NCI-H345 (cell line): ENCODE measurements around the gene ATAD5.
A peak's percentile ranks its signal among the peaks of the same experiment; 100 is the strongest.
"Not testable (repeated sequence)": the region's sequence is repeated elsewhere in the genome, so short reads cannot be mapped to it uniquely, and the experiment has no call there.

Source experiments
- DNase-seq: peaks from one replicate; lab custom pipeline; 2025; lab: John Stamatoyannopoulos, UW

Gene ATAD5, protein sequence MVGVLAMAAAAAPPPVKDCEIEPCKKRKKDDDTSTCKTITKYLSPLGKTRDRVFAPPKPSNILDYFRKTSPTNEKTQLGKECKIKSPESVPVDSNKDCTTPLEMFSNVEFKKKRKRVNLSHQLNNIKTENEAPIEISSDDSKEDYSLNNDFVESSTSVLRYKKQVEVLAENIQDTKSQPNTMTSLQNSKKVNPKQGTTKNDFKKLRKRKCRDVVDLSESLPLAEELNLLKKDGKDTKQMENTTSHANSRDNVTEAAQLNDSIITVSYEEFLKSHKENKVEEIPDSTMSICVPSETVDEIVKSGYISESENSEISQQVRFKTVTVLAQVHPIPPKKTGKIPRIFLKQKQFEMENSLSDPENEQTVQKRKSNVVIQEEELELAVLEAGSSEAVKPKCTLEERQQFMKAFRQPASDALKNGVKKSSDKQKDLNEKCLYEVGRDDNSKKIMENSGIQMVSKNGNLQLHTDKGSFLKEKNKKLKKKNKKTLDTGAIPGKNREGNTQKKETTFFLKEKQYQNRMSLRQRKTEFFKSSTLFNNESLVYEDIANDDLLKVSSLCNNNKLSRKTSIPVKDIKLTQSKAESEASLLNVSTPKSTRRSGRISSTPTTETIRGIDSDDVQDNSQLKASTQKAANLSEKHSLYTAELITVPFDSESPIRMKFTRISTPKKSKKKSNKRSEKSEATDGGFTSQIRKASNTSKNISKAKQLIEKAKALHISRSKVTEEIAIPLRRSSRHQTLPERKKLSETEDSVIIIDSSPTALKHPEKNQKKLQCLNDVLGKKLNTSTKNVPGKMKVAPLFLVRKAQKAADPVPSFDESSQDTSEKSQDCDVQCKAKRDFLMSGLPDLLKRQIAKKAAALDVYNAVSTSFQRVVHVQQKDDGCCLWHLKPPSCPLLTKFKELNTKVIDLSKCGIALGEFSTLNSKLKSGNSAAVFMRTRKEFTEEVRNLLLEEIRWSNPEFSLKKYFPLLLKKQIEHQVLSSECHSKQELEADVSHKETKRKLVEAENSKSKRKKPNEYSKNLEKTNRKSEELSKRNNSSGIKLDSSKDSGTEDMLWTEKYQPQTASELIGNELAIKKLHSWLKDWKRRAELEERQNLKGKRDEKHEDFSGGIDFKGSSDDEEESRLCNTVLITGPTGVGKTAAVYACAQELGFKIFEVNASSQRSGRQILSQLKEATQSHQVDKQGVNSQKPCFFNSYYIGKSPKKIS (N-terminal part only)

GRCh38 chr17:30831663-30832437 is at the start of gene ATAD5:
ATAD5 (plus strand) TSS chr17:30831966; CDS start chr17:30832348, 382 bp downstream.
- DNase-seq = peak; percentile 95

GRCh38 chr17:30782206-30782605 is 49.6 kb upstream of the ATAD5 start:
- no peak for DNase-seq

- no peak for DNase-seq
Observed at GRCh38 chr17:30788918-30789317, 42.8 kb upstream of the ATAD5 start.

GRCh38 chr17:30790279-30790678 is 41.5 kb upstream of the ATAD5 start:
- no peak for DNase-seq

GRCh38 chr17:30793282-30793977 is 38.3 kb upstream of the ATAD5 start:
- no peak for DNase-seq

DNA sequence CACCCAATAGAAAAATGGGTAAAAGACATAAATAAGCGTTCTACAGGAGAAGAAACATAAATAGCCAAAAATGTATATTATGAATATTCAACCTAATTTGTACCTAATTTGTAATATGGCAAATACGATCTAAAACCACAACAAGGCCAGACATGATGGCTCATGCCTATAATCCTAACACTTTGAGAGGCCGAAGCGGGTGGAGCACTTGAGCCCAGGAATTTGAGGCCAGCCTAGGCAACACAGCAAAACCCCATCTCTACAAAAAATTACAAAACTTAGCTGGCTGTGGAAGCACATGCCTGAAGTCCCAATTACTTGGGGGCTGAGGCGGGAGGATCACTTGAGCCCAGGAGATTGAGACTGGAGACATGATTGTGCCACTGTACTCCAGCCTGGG is 37.4 kb upstream of the ATAD5 start:
- DNase-seq = no peak

DNA sequence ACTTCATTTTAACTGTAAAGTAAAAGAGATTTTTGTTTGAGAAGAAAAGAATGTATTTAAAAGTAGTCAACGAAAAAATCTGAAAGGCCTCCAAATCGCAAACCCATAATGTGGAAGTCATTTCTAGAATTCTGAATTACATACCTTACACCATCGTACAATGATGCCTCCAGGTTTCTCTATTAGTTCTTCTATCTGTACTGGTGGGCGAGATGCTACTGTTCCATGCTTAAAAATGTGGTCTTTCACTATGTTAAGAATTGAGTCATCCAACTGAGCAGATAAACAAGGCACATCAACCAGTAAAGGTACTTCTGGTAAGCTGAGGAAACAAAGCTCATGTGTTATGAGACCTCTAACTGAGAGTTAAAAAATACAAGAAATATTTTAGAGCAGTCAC is 35.8 kb upstream of the ATAD5 start:
- no peak for DNase-seq

DNA sequence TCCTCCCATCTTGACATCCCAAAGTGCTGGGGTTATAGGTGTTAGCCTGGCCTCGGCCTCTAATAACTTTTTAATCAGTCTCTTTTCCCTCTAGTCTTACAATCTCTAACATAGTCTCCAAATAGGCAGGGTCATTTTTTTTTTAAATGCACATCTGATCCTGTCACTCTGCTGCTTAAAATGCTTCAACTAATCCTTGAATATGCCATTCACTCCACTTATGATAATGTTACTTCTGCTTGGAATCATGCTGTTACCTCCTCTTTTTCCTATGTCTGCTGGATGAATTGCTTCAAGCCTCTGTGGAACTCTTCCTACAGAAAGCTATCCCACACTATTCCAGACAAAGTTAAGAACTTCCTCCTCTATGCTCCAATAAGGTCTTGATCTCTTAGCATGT is 30.1 kb upstream of the ATAD5 start:
- DNase-seq = no peak

- DNase-seq = no peak
Observed at GRCh38 chr17:30805944-30806456, 25.8 kb upstream of the ATAD5 start.

GRCh38 chr17:30807896-30808295 is 23.9 kb upstream of the ATAD5 start:
- DNase-seq = no peak

DNA sequence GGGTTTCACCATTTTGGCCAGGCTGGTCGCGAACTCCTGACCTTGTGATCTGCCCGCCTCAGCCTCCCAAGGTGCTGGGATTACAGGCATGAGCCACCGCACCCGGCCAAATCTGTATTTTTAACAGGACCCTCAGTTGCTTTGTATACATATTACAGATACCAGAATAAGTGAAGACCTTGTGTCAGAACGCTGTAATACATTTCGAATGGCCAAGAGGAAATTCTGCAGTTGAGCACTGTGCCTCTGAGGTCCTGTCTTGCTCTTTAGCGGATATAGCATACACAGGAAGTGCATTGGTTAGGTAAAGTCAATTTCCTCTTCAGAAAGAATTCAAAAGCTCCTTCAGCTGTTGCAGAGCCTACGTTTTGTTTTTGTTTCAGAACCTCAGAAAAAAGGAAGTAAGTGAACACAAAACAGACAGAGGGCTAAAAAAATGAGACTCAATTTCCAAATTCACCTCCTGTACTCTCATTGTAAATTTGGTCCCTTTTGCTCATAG is 22.9 kb upstream of the ATAD5 start:
- DNase-seq = no peak

DNA sequence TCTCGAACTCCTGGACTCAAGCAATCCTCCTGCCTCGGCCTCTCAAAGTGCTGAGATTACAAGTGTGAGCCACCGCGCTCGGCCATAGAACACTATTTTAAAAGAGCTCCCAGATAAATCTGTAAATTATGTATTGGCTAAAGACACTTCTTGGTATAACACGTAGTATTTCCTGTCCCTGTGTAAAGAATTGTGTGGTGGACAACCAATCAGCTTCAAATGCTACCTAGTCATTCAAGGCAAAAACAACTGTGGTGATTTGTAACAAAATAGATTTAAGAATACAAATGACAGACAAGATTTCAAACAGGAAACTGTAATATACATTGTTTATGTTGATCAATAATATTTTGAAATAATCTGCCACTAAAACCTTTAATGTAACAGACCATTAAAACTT is 21.9 kb upstream of the ATAD5 start:
- DNase-seq = no peak

DNA sequence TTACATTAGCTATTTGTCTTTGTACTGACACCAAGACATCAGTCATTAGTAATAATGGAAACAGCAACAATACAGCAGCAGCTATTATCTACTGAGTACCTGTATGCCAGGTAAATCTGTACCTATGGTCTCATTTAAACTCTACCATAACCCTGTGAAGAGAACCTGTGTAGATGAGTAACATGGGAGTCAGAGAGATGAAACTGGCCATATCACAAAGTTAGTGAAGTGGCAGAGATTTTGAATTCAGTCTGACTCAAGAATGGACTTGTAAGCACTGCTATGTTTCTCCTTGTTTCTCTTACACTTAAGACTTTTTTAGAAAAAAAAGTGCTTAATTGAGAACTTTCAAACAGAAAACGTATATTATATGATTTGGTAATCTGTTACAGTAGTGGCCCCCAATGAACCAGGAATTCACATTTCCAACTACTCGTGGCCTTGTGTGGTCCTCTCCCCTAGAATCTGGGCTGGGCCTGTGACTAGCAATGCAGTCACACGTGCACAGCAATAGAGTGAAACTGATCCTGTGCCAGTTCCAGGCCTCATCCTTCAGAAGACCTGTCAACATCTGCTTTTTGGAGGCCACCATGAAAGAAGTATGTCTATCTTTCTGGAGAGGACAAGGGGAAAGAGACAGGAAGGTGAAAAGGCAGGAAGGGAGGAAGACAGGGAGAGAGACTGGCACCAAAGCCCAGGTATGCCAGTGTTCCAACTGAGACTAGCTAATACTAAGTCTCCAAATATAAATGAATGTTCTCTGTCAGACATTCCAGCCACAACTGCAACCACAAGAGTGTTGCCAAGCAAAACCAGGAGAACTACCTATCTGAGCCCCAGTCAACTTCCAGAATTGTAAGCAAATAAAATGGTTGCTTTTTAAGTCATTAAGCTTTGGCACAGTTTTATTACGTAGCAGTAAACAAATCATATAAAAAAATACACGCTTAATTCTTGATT is 19.3 kb upstream of the ATAD5 start:
- DNase-seq = no peak

GRCh38 chr17:30814236-30814635 is 17.5 kb upstream of the ATAD5 start:
- DNase-seq = not testable (repeated sequence)

DNA sequence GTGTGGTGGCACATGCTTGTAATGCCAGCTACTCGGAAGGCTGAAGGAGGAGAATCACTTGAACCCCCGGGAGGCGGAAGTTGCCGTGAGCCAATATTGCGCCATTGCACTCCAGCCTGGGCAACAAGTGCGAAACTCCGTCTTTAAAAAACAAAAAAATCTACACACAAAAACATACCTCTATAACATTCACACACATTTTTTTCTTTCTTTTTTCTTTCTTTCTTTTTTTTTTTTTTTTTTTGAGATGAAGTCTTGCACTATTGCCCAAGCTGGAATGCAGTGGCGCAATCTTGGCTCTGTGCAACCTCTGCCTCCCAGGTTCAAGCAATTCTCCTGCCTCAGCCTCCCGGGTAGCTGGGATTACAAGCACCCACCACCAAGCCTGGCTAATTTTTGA is 16.9 kb upstream of the ATAD5 start:
- DNase-seq = not testable (repeated sequence)

- no peak for DNase-seq
Observed at GRCh38 chr17:30816165-30816564, 15.6 kb upstream of the ATAD5 start.

DNA sequence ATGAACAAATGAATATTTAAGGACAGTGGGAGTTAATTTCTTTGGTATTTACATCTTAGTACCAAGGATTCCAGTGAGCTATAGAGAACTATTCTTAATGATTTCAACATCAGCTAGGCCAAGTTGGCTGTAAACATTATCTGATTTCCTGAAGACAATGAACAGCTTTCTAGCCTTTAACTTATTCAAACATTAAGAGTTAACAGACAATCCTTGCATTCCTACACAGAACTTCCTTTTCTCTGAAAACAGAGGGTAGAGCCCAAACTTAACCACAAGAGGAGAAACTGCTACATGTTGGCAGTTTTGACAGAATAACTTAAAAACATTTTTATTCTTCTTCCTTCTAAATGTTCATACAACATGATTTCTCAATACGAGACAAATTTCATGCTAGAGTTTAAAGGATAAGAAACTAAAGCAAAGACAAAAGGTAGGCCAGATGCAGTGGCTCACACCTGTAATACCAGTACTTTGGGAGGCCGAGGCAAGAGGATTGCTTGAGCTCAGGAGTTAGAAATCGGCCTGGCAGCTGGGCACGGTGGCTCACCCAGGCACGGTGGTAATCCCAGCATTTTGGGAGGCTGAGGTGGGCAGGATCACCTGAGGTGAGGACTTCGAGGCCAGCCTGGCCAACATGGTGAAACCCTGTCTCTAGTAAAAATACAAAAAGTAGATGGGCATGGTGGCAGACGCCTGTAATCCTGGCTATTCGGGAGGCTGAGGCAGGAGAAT is 11.6 kb upstream of the ATAD5 start:
- no peak for DNase-seq

- no peak for DNase-seq
Observed at GRCh38 chr17:30821871-30822723, 9.7 kb upstream of the ATAD5 start.
